ENCODE data around the gene MED8. TPM values are rescaled to one million over a fixed set of nuclear protein-coding genes. Genes with fewer than 3 reads are reported as not detected.
A peak's percentile ranks its signal among the peaks of the same experiment; 100 is the strongest.
"Not testable (repeated sequence)": the region's sequence is repeated elsewhere in the genome, so short reads cannot be mapped to it uniquely, and the experiment has no call there.

The MED8 gene
- total RNA-seq, 1 donor from 2014 or later = 37.3 TPM

- no peaks in the 10 kb centered on the region for H3K27me3 ChIP-seq
- no peak for TF ChIP-seq CTCF (IDR thresholded peaks at IDR 0.05)
- no peaks in the 10 kb centered on the region for H3K9me3 ChIP-seq
- DNase-seq = no peak
- intact Hi-C loops (cut with DNase I) = no loop called here
- ATAC-seq = no peak
- H3K4me1 ChIP-seq = no peaks in the 10 kb centered on the region
- peaks cover 89% of the 10 kb centered on the region for H3K36me3 ChIP-seq
- no peak overlapping the region for H3K4me3 ChIP-seq
- H3K27ac ChIP-seq = no peak overlapping the region
These were observed 30.2 kb upstream of the MED8 start for GRCh38 chr1:43419627-43420425.

GRCh38 chr1:43418858-43419257 lies 29.3 kb upstream of the MED8 start:
- Histone ChIP-seq H3K27ac (no peak overlapping the region), H3K27me3 (no peaks in the 10 kb centered on the region), H3K36me3 (peaks cover 79% of the 10 kb centered on the region), H3K9me3 (no peaks in the 10 kb centered on the region), H3K4me3 (no peak overlapping the region), H3K4me1 (no peaks in the 10 kb centered on the region)
- no peak for TF ChIP-seq CTCF (IDR thresholded peaks at IDR 0.05)
- DNase-seq (no peak), ATAC-seq (no peak)
- intact Hi-C loops (cut with DNase I) = no loop called here

- Histone ChIP-seq H3K9me3 (no peaks in the 10 kb centered on the region), H3K27me3 (no peaks in the 10 kb centered on the region), H3K4me3 (no peak overlapping the region), H3K36me3 (peaks cover 57% of the 10 kb centered on the region), H3K27ac (peak overlapping the region; percentile 1), H3K4me1 (no peaks in the 10 kb centered on the region)
- DNase-seq (no peak), ATAC-seq (peak; percentile 17)
- intact Hi-C loops (cut with DNase I) = no loop called here
- TF ChIP-seq CTCF (IDR thresholded peaks at IDR 0.05) = no peak
These were observed 26.3 kb upstream of the MED8 start for GRCh38 chr1:43415901-43416300.

- H3K4me3 ChIP-seq = no peak overlapping the region
- no peaks in the 10 kb centered on the region for H3K27me3 ChIP-seq
- no peaks in the 10 kb centered on the region for H3K4me1 ChIP-seq
- intact Hi-C loops (cut with DNase I) = loop anchor here (5.0 kb wide), 1 partner anchor 187 kb away; no protein-coding TSS in a partner anchor
- peak; percentile 71 for TF ChIP-seq CTCF (IDR thresholded peaks at IDR 0.05)
- H3K36me3 ChIP-seq = peaks cover 55% of the 10 kb centered on the region
- no peak for DNase-seq
- peak; percentile 93 for ATAC-seq
- H3K9me3 ChIP-seq = no peaks in the 10 kb centered on the region
- no peak overlapping the region for H3K27ac ChIP-seq
These were observed 25.1 kb upstream of the MED8 start for GRCh38 chr1:43414634-43415223.

GRCh38 chr1:43413426-43413825 lies 23.8 kb upstream of the MED8 start:
- H3K27ac ChIP-seq, ATAC-seq: not testable (repeated sequence)
- intact Hi-C loops (cut with DNase I) = loop anchor here (5.0 kb wide), 1 partner anchor 186 kb away; no protein-coding TSS in a partner anchor

GRCh38 chr1:43410571-43410970 lies 21.0 kb upstream of the MED8 start:
- Histone ChIP-seq H3K4me1 (no peaks in the 10 kb centered on the region), H3K27ac (no peak overlapping the region), H3K4me3 (no peak overlapping the region), H3K27me3 (no peaks in the 10 kb centered on the region), H3K36me3 (peaks cover 52% of the 10 kb centered on the region), H3K9me3 (no peaks in the 10 kb centered on the region)
- ATAC-seq = no peak
- no peak for TF ChIP-seq CTCF (IDR thresholded peaks at IDR 0.05)
- no peak for DNase-seq
- intact Hi-C loops (cut with DNase I) = loop anchor here (5.0 kb wide), 1 partner anchor 183 kb away; no protein-coding TSS in a partner anchor

More at GRCh38 chr1:43413426-43413825, 23.8 kb upstream of the MED8 start:
- H3K36me3 ChIP-seq = peaks cover 55% of the 10 kb centered on the region
- H3K9me3 ChIP-seq, DNase-seq, H3K4me1 ChIP-seq, H3K27me3 ChIP-seq, H3K4me3 ChIP-seq: not testable (repeated sequence)
